ENCODE results near the gene FHIT.

DNA sequence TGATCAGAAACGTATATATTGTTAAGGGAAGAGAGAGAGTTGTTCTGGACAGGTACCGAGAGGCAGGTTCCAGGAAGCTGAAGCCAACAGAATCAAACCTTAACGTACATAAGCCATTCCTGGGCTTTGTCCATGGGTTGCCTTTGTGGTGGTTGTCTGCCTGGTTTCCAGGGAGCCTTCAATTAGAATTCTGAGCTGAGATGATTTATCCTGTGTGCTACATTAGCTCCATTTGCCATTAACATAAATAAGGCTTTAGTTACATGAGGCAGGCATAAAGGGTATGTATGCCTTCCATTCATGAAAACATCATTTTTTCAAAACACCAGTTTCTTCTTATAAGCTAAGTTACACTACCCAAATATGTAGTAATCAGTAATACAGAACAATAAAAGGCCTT lies 1472.0 kb downstream of the FHIT start:
- TF ChIP-seq TAF1 (conservative IDR thresholded peaks at IDR 0.05) = no peak
- TF ChIP-seq EGR1 (IDR thresholded peaks at IDR 0.05; ENCODE audit: low read depth in 2 of 2) = no peak
- no peak for TF ChIP-seq RAD21 (IDR thresholded peaks at IDR 0.05)
- TF ChIP-seq, protein P1, sequence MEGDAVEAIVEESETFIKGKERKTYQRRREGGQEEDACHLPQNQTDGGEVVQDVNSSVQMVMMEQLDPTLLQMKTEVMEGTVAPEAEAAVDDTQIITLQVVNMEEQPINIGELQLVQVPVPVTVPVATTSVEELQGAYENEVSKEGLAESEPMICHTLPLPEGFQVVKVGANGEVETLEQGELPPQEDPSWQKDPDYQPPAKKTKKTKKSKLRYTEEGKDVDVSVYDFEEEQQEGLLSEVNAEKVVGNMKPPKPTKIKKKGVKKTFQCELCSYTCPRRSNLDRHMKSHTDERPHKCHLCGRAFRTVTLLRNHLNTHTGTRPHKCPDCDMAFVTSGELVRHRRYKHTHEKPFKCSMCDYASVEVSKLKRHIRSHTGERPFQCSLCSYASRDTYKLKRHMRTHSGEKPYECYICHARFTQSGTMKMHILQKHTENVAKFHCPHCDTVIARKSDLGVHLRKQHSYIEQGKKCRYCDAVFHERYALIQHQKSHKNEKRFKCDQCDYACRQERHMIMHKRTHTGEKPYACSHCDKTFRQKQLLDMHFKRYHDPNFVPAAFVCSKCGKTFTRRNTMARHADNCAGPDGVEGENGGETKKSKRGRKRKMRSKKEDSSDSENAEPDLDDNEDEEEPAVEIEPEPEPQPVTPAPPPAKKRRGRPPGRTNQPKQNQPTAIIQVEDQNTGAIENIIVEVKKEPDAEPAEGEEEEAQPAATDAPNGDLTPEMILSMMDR (IDR thresholded peaks at IDR 0.05; ENCODE audit: low read depth, low read length, missing input control) = no peak
- no peak for TF ChIP-seq JUND (IDR thresholded peaks at IDR 0.05)
- TF ChIP-seq YY1 (IDR thresholded peaks at IDR 0.05) = no peak
- TF ChIP-seq SP1 (IDR thresholded peaks at IDR 0.05) = no peak
- TF ChIP-seq GABPA (IDR thresholded peaks at IDR 0.05 in 1 of 2, conservative IDR thresholded peaks at IDR 0.05 in 1 of 2) = no peak
- TF ChIP-seq REST (IDR thresholded peaks at IDR 0.05) = no peak
- TF ChIP-seq ZBTB33 (IDR thresholded peaks at IDR 0.05) = no peak
- no peak for TF ChIP-seq NR2F2 (IDR thresholded peaks at IDR 0.05)
- TF ChIP-seq, protein P2, sequence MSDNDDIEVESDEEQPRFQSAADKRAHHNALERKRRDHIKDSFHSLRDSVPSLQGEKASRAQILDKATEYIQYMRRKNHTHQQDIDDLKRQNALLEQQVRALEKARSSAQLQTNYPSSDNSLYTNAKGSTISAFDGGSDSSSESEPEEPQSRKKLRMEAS (IDR thresholded peaks at IDR 0.05) = no peak
- TF ChIP-seq RXRA (IDR thresholded peaks at IDR 0.05) = no peak
- TF ChIP-seq, protein P3, sequence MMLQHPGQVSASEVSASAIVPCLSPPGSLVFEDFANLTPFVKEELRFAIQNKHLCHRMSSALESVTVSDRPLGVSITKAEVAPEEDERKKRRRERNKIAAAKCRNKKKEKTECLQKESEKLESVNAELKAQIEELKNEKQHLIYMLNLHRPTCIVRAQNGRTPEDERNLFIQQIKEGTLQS (IDR thresholded peaks at IDR 0.05) = no peak

Data from liver (tissue), 3 donors.